Gastroesophageal sphincter (tissue), 3 donors: Measurements from ENCODE around the gene PIK3C3.

ENCODE experiments used
- POLR2A ChIP-seq, 2 donors: fragments of 450-650 bp; IDR thresholded peaks; one replicate each; pipeline ENCODE4 v1.6.1; 2017; ENCODE audit warnings: antibody characterized with exemption in 2 of 2, mild to moderate bottlenecking in 2 of 2, moderate library complexity in 1 of 2
- TF ChIP-seq, protein P1 (sequence below), 4 experiments: fragments of 200-600 bp in 2 of 4; fragments of 450-650 bp in 2 of 4; sonication (generic) in 1 of 4; IDR thresholded peaks; one replicate each; pipeline ENCODE4 v1.5.1; 2017 to 2019; ENCODE audit warnings: antibody characterized with exemption in 4 of 4, mild to moderate bottlenecking in 2 of 4, moderate library complexity in 2 of 4

DNA sequence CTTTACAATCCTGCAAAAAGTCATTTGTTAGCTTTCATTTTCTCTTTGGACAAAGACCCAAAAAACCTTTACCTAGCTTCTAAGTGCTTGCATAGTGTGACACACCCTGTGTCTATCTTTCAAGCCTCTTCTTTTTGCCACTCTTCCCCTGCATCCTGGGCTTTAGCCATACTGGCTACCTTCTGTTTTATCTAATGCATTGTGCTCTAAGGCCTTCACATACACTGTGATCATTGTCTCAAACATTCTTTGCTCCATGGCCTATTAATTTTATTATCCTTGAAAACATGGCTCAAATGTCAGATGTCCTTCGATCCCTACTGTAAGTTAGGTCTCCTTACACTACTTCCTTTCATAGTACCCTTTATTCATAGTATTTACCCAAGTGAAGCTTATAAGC lies 84.4 kb downstream of the PIK3C3 start:
- TF ChIP-seq POLR2A (IDR thresholded peaks at IDR 0.05): no peak
- TF ChIP-seq, protein P1, sequence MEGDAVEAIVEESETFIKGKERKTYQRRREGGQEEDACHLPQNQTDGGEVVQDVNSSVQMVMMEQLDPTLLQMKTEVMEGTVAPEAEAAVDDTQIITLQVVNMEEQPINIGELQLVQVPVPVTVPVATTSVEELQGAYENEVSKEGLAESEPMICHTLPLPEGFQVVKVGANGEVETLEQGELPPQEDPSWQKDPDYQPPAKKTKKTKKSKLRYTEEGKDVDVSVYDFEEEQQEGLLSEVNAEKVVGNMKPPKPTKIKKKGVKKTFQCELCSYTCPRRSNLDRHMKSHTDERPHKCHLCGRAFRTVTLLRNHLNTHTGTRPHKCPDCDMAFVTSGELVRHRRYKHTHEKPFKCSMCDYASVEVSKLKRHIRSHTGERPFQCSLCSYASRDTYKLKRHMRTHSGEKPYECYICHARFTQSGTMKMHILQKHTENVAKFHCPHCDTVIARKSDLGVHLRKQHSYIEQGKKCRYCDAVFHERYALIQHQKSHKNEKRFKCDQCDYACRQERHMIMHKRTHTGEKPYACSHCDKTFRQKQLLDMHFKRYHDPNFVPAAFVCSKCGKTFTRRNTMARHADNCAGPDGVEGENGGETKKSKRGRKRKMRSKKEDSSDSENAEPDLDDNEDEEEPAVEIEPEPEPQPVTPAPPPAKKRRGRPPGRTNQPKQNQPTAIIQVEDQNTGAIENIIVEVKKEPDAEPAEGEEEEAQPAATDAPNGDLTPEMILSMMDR (IDR thresholded peaks at IDR 0.05): no peak
